ENCODE data around the gene SF3B4. TPM values are rescaled to one million over a fixed set of nuclear protein-coding genes. Genes with fewer than 3 reads are reported as not detected.

The SF3B4 gene
- total RNA-seq, 1 donor: 13.4 TPM

DNA sequence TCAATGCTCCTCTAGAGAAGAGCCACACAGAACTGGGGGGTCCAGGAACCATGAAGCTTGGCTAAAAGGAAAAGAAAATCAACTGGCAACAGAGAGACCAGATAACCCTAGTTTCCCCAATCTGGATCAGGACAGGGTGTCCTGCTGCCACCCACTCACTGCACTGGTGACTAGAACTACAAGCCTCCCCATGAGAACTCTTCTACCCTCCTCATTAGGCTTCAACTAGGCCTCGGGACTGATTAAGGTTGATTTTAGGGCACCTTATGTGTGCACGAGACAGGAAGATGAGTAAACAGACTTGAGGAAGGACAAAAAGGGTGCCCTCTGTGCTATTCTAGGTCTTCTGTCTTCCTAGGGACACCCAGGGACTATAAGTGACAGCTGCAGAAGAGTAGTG is 2.3 kb upstream of the SF3B4 start:
- Histone ChIP-seq H3K27me3 (ENCODE audit: insufficient read depth, low read length) (no peaks in the 10 kb centered on the region), H3K79me2 (ENCODE audit: insufficient read depth, low read length) (peaks cover 28% of the 10 kb centered on the region), H3K9me3 (ENCODE audit: low read depth, low read length) (no peaks in the 10 kb centered on the region), H3K4me1 (ENCODE audit: insufficient read depth, low read length) (peaks cover 18% of the 10 kb centered on the region), H4K20me1 (ENCODE audit: insufficient read depth, low read length) (peaks cover 26% of the 10 kb centered on the region), H3K4me2 (ENCODE audit: insufficient read depth, low read length) (no peak overlapping the region), H3K4me3 (ENCODE audit: insufficient read depth, low read length) (no peak overlapping the region), H3K27ac (ENCODE audit: low read depth, low read length) (no peak overlapping the region), H2AFZ (ENCODE audit: low read length) (no peak overlapping the region), H3K36me3 (ENCODE audit: insufficient read depth, low read length) (peaks cover 44% of the 10 kb centered on the region)
- TF ChIP-seq, protein P1, sequence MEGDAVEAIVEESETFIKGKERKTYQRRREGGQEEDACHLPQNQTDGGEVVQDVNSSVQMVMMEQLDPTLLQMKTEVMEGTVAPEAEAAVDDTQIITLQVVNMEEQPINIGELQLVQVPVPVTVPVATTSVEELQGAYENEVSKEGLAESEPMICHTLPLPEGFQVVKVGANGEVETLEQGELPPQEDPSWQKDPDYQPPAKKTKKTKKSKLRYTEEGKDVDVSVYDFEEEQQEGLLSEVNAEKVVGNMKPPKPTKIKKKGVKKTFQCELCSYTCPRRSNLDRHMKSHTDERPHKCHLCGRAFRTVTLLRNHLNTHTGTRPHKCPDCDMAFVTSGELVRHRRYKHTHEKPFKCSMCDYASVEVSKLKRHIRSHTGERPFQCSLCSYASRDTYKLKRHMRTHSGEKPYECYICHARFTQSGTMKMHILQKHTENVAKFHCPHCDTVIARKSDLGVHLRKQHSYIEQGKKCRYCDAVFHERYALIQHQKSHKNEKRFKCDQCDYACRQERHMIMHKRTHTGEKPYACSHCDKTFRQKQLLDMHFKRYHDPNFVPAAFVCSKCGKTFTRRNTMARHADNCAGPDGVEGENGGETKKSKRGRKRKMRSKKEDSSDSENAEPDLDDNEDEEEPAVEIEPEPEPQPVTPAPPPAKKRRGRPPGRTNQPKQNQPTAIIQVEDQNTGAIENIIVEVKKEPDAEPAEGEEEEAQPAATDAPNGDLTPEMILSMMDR (IDR thresholded peaks at IDR 0.05; ENCODE audit: extremely low read depth, low read depth, low read length): no peak
- no peak for DNase-seq (ENCODE audit: insufficient read length, low spot score, missing footprints)

DNA sequence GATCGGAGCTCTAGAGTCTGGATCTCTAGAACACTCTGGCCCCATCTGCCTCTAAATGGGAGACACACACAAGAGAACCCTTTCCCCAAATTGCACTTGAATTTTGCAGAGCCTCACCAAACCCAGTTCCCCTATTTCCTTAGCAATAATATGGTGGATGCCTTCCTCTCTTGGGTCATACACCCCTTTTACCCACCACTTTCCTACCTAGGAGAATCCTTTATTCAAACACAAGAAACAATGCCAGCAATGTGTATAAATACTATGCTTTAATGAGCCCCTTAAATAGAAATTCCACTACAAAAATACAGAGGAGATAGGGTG is 760 bp upstream of the SF3B4 start:
- Histone ChIP-seq H3K4me2 (ENCODE audit: insufficient read depth, low read length) (peak overlapping the region; percentile 92), H3K4me1 (ENCODE audit: insufficient read depth, low read length) (peaks cover 18% of the 10 kb centered on the region), H3K36me3 (ENCODE audit: insufficient read depth, low read length) (peaks cover 55% of the 10 kb centered on the region), H3K79me2 (ENCODE audit: insufficient read depth, low read length) (peaks cover 34% of the 10 kb centered on the region), H3K4me3 (ENCODE audit: insufficient read depth, low read length) (peak overlapping the region; percentile 91), H3K27me3 (ENCODE audit: insufficient read depth, low read length) (no peaks in the 10 kb centered on the region), H2AFZ (ENCODE audit: low read length) (peak overlapping the region; percentile 72), H3K9me3 (ENCODE audit: low read depth, low read length) (no peaks in the 10 kb centered on the region), H3K27ac (ENCODE audit: low read depth, low read length) (peak overlapping the region; percentile 82), H4K20me1 (ENCODE audit: insufficient read depth, low read length) (peaks cover 30% of the 10 kb centered on the region)
- DNase-seq (ENCODE audit: insufficient read length, low spot score, missing footprints): no peak
- TF ChIP-seq, protein P1 (IDR thresholded peaks at IDR 0.05; ENCODE audit: extremely low read depth, low read depth, low read length): no peak

DNA sequence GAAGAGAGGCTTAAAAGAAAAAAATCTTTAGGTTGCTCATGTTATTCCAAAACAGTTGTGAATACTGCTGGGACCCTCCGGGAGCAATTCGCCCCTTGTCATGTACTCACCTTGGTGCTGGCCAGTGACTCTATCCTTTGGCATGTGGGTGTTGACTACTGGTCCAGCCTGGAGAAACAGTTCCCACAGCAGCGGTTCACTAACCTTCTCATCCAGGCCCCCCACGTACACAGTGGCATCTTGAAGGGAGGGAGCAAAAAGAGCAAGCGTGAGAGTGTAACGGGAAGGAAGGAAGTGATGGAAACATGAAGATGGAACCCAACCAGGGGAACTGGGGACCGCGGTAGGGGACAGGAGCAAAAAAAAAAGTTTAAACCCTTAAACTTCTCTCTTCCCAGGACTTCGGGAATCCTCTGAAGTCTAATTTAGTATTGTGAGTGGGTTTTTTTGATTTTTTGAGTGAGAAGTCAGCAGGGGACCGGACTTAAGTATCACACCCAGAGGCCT is 494 bp downstream of the SF3B4 start:
- Histone ChIP-seq H3K4me1 (ENCODE audit: insufficient read depth, low read length) (peaks cover 18% of the 10 kb centered on the region), H3K27me3 (ENCODE audit: insufficient read depth, low read length) (no peaks in the 10 kb centered on the region), H3K36me3 (ENCODE audit: insufficient read depth, low read length) (peaks cover 58% of the 10 kb centered on the region), H3K9me3 (ENCODE audit: low read depth, low read length) (no peaks in the 10 kb centered on the region), H4K20me1 (ENCODE audit: insufficient read depth, low read length) (peaks cover 30% of the 10 kb centered on the region), H2AFZ (ENCODE audit: low read length) (peak overlapping the region; percentile 91), H3K4me3 (ENCODE audit: insufficient read depth, low read length) (peak overlapping the region; percentile 91), H3K27ac (ENCODE audit: low read depth, low read length) (peak overlapping the region; percentile 82), H3K79me2 (ENCODE audit: insufficient read depth, low read length) (peaks cover 34% of the 10 kb centered on the region), H3K4me2 (ENCODE audit: insufficient read depth, low read length) (peak overlapping the region; percentile 92)
- DNase-seq (ENCODE audit: insufficient read length, low spot score, missing footprints): no peak
- TF ChIP-seq, protein P1 (IDR thresholded peaks at IDR 0.05; ENCODE audit: extremely low read depth, low read depth, low read length): no peak

DNA sequence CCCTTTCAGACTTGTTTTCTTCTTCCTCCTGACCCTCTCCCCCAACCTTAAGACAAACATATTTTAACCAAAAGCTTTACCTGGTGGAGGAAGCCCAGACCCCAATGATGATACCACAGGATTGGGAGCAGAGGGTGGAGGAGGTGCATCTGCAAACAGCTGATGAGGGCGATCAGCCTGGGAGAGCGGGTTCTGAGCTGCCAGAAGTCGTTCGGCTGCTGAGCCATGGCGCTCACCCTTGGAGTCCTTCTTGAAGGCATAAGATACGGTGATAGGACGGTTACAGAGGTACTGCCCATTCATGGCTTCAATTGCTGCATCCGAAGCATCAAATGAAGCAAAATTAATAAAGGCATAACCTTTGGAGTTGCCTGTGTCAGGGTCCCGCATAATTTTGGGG is 1.3 kb downstream of the SF3B4 start:
- TF ChIP-seq, protein P1 (IDR thresholded peaks at IDR 0.05; ENCODE audit: extremely low read depth, low read depth, low read length): no peak
- peak overlapping the region; percentile 92 for H3K4me2 ChIP-seq (ENCODE audit: insufficient read depth, low read length)
- peaks cover 18% of the 10 kb centered on the region for H3K4me1 ChIP-seq (ENCODE audit: insufficient read depth, low read length)
- no peak overlapping the region for H2AFZ ChIP-seq (ENCODE audit: low read length)
- H3K36me3 ChIP-seq (ENCODE audit: insufficient read depth, low read length): peaks cover 59% of the 10 kb centered on the region
- peak overlapping the region; percentile 91 for H3K4me3 ChIP-seq (ENCODE audit: insufficient read depth, low read length)
- peaks cover 30% of the 10 kb centered on the region for H4K20me1 ChIP-seq (ENCODE audit: insufficient read depth, low read length)
- H3K27me3 ChIP-seq (ENCODE audit: insufficient read depth, low read length): no peaks in the 10 kb centered on the region
- H3K9me3 ChIP-seq (ENCODE audit: low read depth, low read length): no peaks in the 10 kb centered on the region
- H3K27ac ChIP-seq (ENCODE audit: low read depth, low read length): no peak overlapping the region
- H3K79me2 ChIP-seq (ENCODE audit: insufficient read depth, low read length): peaks cover 34% of the 10 kb centered on the region
- DNase-seq (ENCODE audit: insufficient read length, low spot score, missing footprints): no peak
